Stimulated activated CD4-positive, alpha-beta T cell treated with anti-CD3 and anti-CD28 coated beads, Interleukin-12 subunit alpha, Interleukin-12 subunit beta, amount 100 ng/mL, for 4 hours (primary cell): Measurements from ENCODE around the gene RGS21.

Experiments used
- DNase-seq: peaks from one replicate; pipeline ENCODE4 v3.0.0-alpha.2; 2020

RGS21 gene

GRCh38 chr1:192379554-192379953, 62.8 kb downstream of the RGS21 start:
- no peak for DNase-seq

DNA sequence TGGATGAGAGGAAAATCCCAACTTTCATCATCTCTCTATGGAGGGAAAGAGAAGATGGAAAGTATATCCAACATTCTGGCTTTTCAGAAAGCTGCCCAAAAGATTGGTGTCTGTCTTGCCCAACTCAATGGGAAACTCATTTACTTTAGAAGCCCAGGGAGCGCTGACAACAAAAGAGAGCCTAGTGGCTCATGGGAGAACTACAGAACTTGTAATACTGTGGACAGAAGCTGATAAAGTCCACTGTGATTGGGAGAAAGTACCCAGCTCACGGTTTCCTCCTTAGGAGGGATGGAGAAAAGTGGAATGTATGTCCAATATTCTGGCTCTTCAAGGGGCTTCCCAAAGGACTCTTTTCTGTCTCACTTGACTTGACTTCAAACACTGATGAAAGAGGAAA, 66.0 kb downstream of the RGS21 start:
- DNase-seq = no peak

- no peak for DNase-seq
Observed at GRCh38 chr1:192386051-192386650, 69.4 kb downstream of the RGS21 start.

GRCh38 chr1:192395211-192395610, 78.4 kb downstream of the RGS21 start:
- no peak for DNase-seq

- no peak for DNase-seq
Observed at GRCh38 chr1:192395895-192396294, 79.1 kb downstream of the RGS21 start.

DNA sequence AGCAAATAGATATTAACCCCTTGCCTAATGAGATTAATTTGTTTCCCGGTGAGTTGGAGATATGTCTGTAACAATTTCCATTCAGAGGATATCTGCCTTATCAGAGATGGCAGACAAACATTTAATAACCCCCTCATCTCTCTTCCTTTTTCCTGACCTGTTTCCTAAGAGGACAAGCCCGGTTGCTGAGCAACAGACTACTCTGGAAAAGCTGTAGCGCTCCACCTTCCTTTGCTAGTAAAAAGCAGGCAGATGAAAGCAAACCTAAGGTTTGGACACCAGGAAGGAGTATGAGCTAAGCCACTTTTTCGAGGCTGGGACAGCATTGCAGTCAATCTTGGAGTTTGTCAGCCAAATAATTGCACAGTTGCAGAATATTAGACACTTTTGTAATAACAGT, 82.4 kb downstream of the RGS21 start:
- DNase-seq = no peak

DNA sequence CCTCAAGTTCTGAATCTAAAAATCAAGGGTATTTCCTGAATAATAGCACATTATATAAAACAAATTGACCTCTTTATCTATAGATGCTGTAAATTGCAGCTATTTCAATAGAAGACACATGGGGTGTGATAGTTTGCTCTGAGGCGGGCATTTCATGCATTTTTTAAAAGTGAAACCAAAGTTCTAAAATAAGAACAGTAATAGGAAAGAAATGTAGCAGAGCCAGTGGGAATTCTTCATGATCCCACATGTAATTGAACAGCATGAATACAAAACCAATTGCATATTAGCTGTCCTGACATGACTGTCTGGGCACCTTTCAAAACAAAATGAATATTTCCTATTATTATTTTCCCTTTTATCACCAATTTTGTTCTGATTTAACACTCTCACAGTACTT, 85.0 kb downstream of the RGS21 start:
- DNase-seq = no peak

GRCh38 chr1:192402571-192402970, 85.8 kb downstream of the RGS21 start:
- DNase-seq = no peak

DNA sequence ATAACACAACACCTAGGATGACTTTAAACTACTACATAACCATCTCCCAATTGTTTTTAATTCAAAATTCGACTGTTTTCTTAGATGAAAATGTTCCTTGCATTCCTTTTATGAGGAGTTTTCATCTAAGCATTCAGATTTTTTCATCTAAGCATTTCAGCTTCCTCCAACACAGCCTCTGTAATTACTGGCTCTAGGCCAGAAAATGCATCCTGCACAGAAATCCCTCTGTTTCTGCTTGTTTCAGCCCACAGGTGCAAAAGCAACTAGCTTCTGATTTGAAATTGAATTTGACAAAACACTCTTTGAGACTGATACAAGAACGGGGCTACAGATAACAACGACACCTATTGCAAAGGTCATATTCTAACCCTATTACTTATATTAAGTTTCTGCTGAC, 90.4 kb downstream of the RGS21 start:
- no peak for DNase-seq
